ENCODE data around the gene LY6G6C. TPM values are rescaled to one million over a fixed set of nuclear protein-coding genes. Genes with fewer than 3 reads are reported as not detected.
A peak's percentile ranks its signal among the peaks of the same experiment; 100 is the strongest.

Gene LY6G6C
- total RNA-seq, 4 donors from 2014 or later, result 80.0 to 376 (median 338) TPM

GRCh38 chr6:31767096-31767645 lies 45.6 kb upstream of the LY6G6C start:
- Histone ChIP-seq H3K36me3 (no peaks in the 10 kb centered on the region), H3K27ac (no peak overlapping the region), H3K9me3 (no peaks in the 10 kb centered on the region), H3K4me1 (peaks cover 26% of the 10 kb centered on the region), H3K27me3 (no peaks in the 10 kb centered on the region), H3K4me3 (no peak overlapping the region)
- DNase-seq (ENCODE audit: low spot score in 2 of 2), result no peak
- TF ChIP-seq POLR2AphosphoS5 (IDR thresholded peaks at IDR 0.05), result no peak
- no peak for TF ChIP-seq POLR2A (IDR thresholded peaks at IDR 0.05)
- no peak for TF ChIP-seq CTCF (IDR thresholded peaks at IDR 0.05)
- TF ChIP-seq EP300 (IDR thresholded peaks at IDR 0.05), result no peak
- WGBS, result 84% methylated on average over 5 of the region's 6 CpGs

- peak overlapping the region; percentile 15 for H3K4me3 ChIP-seq
- no peak for DNase-seq (ENCODE audit: low spot score in 2 of 2)
- WGBS, result 63% methylated on average over 17 of the region's 42 CpGs
Observed at GRCh38 chr6:31765910-31766794, 44.6 kb upstream of the LY6G6C start.

GRCh38 chr6:31765559-31765909 lies 44.0 kb upstream of the LY6G6C start:
- Histone ChIP-seq H3K36me3 (peaks cover 12% of the 10 kb centered on the region), H3K4me3 (no peak overlapping the region), H3K9me3 (no peaks in the 10 kb centered on the region), H3K27ac (no peak overlapping the region), H3K4me1 (peaks cover 26% of the 10 kb centered on the region), H3K27me3 (no peaks in the 10 kb centered on the region)
- DNase-seq (ENCODE audit: low spot score in 2 of 2), result no peak
- TF ChIP-seq EP300 (IDR thresholded peaks at IDR 0.05), result no peak
- TF ChIP-seq CTCF (IDR thresholded peaks at IDR 0.05), result no peak
- TF ChIP-seq POLR2AphosphoS5 (IDR thresholded peaks at IDR 0.05), result no peak
- TF ChIP-seq POLR2A (IDR thresholded peaks at IDR 0.05), result no peak
- 78% methylated on average over 6 of the region's 9 CpGs for WGBS

More at GRCh38 chr6:31765910-31766794, 44.6 kb upstream of the LY6G6C start:
- Histone ChIP-seq H3K36me3 (peaks cover 8% of the 10 kb centered on the region), H3K4me1 (peaks cover 26% of the 10 kb centered on the region), H3K9me3 (no peaks in the 10 kb centered on the region), H3K27ac (no peak overlapping the region), H3K27me3 (no peaks in the 10 kb centered on the region)
- TF ChIP-seq POLR2A (IDR thresholded peaks at IDR 0.05), result no peak
- no peak for TF ChIP-seq POLR2AphosphoS5 (IDR thresholded peaks at IDR 0.05)
- no peak for TF ChIP-seq CTCF (IDR thresholded peaks at IDR 0.05)
- no peak for TF ChIP-seq EP300 (IDR thresholded peaks at IDR 0.05)

GRCh38 chr6:31764198-31764597 lies 42.7 kb upstream of the LY6G6C start:
- 54% methylated on average over 4 of the region's 4 CpGs for WGBS
- H3K9me3 ChIP-seq, result no peaks in the 10 kb centered on the region
- H3K27ac ChIP-seq, result no peak overlapping the region

More at GRCh38 chr6:31764198-31764597, 42.7 kb upstream of the LY6G6C start:
- Histone ChIP-seq H3K4me1 (peaks cover 23% of the 10 kb centered on the region), H3K27me3 (no peaks in the 10 kb centered on the region), H3K36me3 (peaks cover 20% of the 10 kb centered on the region), H3K4me3 (no peak overlapping the region)
- no peak for TF ChIP-seq POLR2A (IDR thresholded peaks at IDR 0.05)
- no peak for TF ChIP-seq CTCF (IDR thresholded peaks at IDR 0.05)
- no peak for TF ChIP-seq POLR2AphosphoS5 (IDR thresholded peaks at IDR 0.05)
- no peak for TF ChIP-seq EP300 (IDR thresholded peaks at IDR 0.05)
- no peak for DNase-seq (ENCODE audit: low spot score in 2 of 2)
